Esophagus muscularis mucosa (tissue), 4 donors: ENCODE results near the gene CYGB. TPM values are rescaled to one million over a fixed set of nuclear protein-coding genes. Genes with fewer than 3 reads are reported as not detected.
A peak's percentile ranks its signal among the peaks of the same experiment; 100 is the strongest.

Source experiments
- DNase-seq: peaks from one replicate; pipeline ENCODE4 v3.0.0-alpha.2; 2017; ENCODE audit errors: extremely low spot score
- H3K27ac ChIP-seq, 4 donors: fragments of 200-600 bp; sonication (generic); replicated peaks in 1 of 4; 1 replicate in 3 of 4; 2 replicates in 1 of 4; pipeline ENCODE4 v1.5.1; 2016 to 2019; ENCODE audit warnings: mild to moderate bottlenecking in 1 of 4
- H3K27me3 ChIP-seq, 4 donors: fragments of 200-600 bp; sonication (generic); one replicate each; pipeline versions ENCODE4 v1.5.1 to v1.6.0; 2016 to 2019
- H3K36me3 ChIP-seq, 4 donors: fragments of 200-600 bp; sonication (generic); one replicate each; pipeline ENCODE4 v1.5.1; 2016 to 2019
- H3K4me1 ChIP-seq, 4 donors: fragments of 200-600 bp; sonication (generic); one replicate each; pipeline ENCODE4 v1.5.1; 2016 to 2019
- H3K4me3 ChIP-seq, 4 donors: fragments of 200-600 bp; sonication (generic); 1 replicate in 2 of 4; 2 replicates in 2 of 4; pipeline ENCODE4 v1.5.1; 2016 to 2019; ENCODE audit warnings: mild to moderate bottlenecking in 4 of 4, moderate library complexity in 1 of 4
- H3K9me3 ChIP-seq, 4 donors: fragments of 200-600 bp; sonication (generic); 1 replicate in 3 of 4; 2 replicates in 1 of 4; pipeline ENCODE4 v1.5.1; 2016 to 2019
- EP300 ChIP-seq: sonication (generic); formaldehyde crosslinking; IDR thresholded peaks from one replicate; pipeline ENCODE4 v1.6.1; 2017; ENCODE audit warnings: antibody characterized with exemption
- POLR2A ChIP-seq: fragments of 450-650 bp; IDR thresholded peaks from one replicate; pipeline ENCODE4 v1.6.1; 2017; ENCODE audit warnings: antibody characterized with exemption, moderate library complexity, mild to moderate bottlenecking, low read depth
- POLR2AphosphoS5 ChIP-seq, 2 donors: sonication (generic); formaldehyde crosslinking; IDR thresholded peaks; one replicate each; pipeline ENCODE4 v1.6.1; 2017; ENCODE audit warnings: antibody characterized with exemption in 2 of 2
- WGBS: methylation state at CpG from one replicate; pipeline ENCODE4 v1.1.5; 2018; 5-methylcytosine and 5-hydroxymethylcytosine counted together
- intact Hi-C: fragments of 100-400 bp; cut with DNase I; formaldehyde crosslinking; loops from one replicate; pipeline ENCODE4 v1.15.1; 2023
- total RNA-seq, 4 donors: library from RNA; depleted of rRNA; stranded (reverse); fragments of >200 nt; gene quantifications; one replicate each; pipeline versions ENCODE4 v1.1.0 to v1.2.1, GENCODE V29; 2016
- TF ChIP-seq, protein P1 (sequence below), 3 experiments: fragments of 200-600 bp in 2 of 3; fragments of 450-650 bp in 1 of 3; sonication (generic) in 2 of 3; IDR thresholded peaks; one replicate each; pipeline ENCODE4 v1.5.1; 2017 to 2019; ENCODE audit warnings: antibody characterized with exemption in 3 of 3, mild to moderate bottlenecking in 2 of 3, moderate library complexity in 1 of 3

Gene CYGB
- total RNA-seq, 4 donors from 2014 or later, result 10.8 to 23.5 (median 20.7) TPM

DNA sequence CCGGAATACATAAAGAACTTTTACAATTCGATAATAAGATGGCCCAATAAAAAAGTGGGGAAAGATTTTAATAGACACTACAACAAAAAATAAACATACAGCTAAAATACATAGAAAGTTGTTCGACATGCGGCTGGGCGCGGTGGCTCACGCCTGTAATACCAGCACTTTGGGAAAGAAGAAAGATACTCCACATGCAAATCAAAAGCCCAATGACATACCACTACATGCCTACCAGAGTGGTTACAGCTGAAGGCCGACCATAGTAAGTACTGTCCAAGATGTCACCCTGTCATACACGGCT is 11.7 kb upstream of the CYGB start:
- no peak overlapping the region for H3K27ac ChIP-seq
- H3K4me1 ChIP-seq, result peaks cover 29 to 43% (median 32%) of the 10 kb centered on the region in 4 donors
- intact Hi-C loops, result no loop called here
- H3K27me3 ChIP-seq, result no peaks in the 10 kb centered on the region
- DNase-seq, result no peak
- TF ChIP-seq, protein P1, sequence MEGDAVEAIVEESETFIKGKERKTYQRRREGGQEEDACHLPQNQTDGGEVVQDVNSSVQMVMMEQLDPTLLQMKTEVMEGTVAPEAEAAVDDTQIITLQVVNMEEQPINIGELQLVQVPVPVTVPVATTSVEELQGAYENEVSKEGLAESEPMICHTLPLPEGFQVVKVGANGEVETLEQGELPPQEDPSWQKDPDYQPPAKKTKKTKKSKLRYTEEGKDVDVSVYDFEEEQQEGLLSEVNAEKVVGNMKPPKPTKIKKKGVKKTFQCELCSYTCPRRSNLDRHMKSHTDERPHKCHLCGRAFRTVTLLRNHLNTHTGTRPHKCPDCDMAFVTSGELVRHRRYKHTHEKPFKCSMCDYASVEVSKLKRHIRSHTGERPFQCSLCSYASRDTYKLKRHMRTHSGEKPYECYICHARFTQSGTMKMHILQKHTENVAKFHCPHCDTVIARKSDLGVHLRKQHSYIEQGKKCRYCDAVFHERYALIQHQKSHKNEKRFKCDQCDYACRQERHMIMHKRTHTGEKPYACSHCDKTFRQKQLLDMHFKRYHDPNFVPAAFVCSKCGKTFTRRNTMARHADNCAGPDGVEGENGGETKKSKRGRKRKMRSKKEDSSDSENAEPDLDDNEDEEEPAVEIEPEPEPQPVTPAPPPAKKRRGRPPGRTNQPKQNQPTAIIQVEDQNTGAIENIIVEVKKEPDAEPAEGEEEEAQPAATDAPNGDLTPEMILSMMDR (IDR thresholded peaks at IDR 0.05), result no peak
- 84% methylated on average over 9 of the region's 9 CpGs for WGBS
- H3K4me3 ChIP-seq, result no peak overlapping the region
- no peaks in the 10 kb centered on the region for H3K9me3 ChIP-seq
- H3K36me3 ChIP-seq, result peaks cover 0 to 4% (median 0%) of the 10 kb centered on the region in 4 donors

DNA sequence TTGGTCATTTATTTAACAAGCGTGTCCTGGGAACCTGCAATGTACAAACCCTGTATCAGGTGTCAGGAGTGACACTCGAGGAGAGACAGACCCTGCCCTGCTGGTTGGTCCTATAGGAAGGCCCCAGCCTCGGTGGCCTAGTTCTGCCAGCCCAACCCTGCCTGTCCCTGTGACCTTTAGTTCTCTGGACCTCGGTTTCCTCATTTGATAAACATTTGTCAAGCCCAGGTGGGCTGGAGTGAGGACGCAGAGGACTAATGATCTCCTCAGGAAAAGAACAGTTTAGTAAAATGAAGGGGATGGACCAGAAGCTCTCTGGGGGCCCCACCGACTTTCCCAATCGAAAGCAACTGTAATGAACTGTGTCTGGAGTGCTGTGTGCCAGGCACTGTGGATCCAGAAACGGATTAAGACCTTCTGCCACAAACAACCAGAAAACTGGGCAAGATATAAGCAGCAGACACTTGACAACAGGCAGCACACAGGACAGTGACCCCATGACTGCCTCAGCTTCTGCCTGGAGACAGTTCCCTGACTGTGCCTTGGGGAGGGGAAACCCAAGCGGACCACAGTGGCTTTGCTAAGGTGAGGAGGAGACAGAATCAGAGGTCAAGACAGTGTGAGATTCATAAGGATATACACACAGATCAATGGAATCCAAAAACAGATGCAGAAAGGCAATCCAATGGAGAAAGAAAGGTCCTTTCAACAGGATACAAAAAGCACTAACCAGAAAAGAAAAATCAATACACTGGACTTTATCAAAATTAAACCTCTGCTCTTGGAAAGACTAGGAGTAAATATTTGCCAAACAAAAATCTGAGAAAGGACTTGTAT is 11.1 kb upstream of the CYGB start:
- peaks cover 0 to 4% (median 0%) of the 10 kb centered on the region in 4 donors for H3K36me3 ChIP-seq
- no peak overlapping the region for H3K4me3 ChIP-seq
- H3K27ac ChIP-seq, result no peak overlapping the region
- DNase-seq, result no peak
- peaks cover 0 to 3% (median 0%) of the 10 kb centered on the region in 4 donors for H3K27me3 ChIP-seq
- H3K4me1 ChIP-seq, result peaks cover 35 to 43% (median 38%) of the 10 kb centered on the region in 4 donors
- WGBS, result 79% methylated on average over 8 of the region's 9 CpGs
- intact Hi-C loops, result no loop called here
- TF ChIP-seq, protein P1 (IDR thresholded peaks at IDR 0.05), result no peak
- TF ChIP-seq EP300 (no peak), POLR2AphosphoS5 (IDR thresholded peaks at IDR 0.05) (no peak), POLR2A (no peak)
- no peaks in the 10 kb centered on the region for H3K9me3 ChIP-seq

- intact Hi-C loops, result no loop called here
Observed at GRCh38 chr17:76547642-76548202, 10.2 kb upstream of the CYGB start.

DNA sequence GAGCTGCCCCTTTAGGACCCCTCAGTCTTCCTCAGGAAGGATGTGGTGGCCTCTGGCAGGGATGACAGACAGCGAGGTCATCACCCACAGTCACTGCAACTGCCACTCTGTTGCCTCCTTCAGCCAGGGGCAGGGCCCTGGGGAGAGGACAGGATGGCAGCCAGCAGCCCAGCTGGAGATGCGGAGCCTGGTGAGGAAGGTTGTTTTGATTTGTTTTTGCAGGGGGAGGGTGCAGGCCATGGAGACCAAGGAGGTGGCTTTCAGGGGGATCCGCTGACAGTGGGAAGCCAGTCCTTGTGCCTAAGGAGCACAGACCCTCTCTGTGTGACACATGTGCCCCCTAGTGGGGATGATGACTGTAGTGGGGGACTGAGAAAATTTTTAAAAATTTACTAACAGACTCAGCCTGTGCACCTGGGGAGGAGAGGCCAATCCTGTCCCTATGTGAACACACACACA is 9.7 kb upstream of the CYGB start:
- DNase-seq, result no peak
- TF ChIP-seq, protein P1 (IDR thresholded peaks at IDR 0.05), result peak; percentile 63 to 69 (median 63)
- TF ChIP-seq POLR2A (no peak), EP300 (no peak), POLR2AphosphoS5 (IDR thresholded peaks at IDR 0.05) (peak in 1 of 2 donors; percentile 13)
- H3K27me3 ChIP-seq, result peaks cover 0 to 14% (median 0%) of the 10 kb centered on the region in 4 donors
- H3K36me3 ChIP-seq, result peaks cover 0 to 4% (median 0%) of the 10 kb centered on the region in 4 donors
- H3K27ac ChIP-seq, result no peak overlapping the region
- WGBS, result 41% methylated on average over 3 of the region's 3 CpGs
- intact Hi-C loops, result no loop called here
- H3K4me1 ChIP-seq, result peaks cover 35 to 49% (median 48%) of the 10 kb centered on the region in 4 donors
- H3K4me3 ChIP-seq, result no peak overlapping the region
- no peaks in the 10 kb centered on the region for H3K9me3 ChIP-seq

More at GRCh38 chr17:76547642-76548202, 10.2 kb upstream of the CYGB start:
- DNase-seq, result no peak
- Histone ChIP-seq H3K4me3 (no peak overlapping the region), H3K27ac (no peak overlapping the region), H3K36me3 (peaks cover 0 to 4% (median 0%) of the 10 kb centered on the region in 4 donors), H3K4me1 (peaks cover 35 to 48% (median 45%) of the 10 kb centered on the region in 4 donors), H3K9me3 (no peaks in the 10 kb centered on the region), H3K27me3 (peaks cover 0 to 10% (median 0%) of the 10 kb centered on the region in 4 donors)
- TF ChIP-seq POLR2AphosphoS5 (IDR thresholded peaks at IDR 0.05) (no peak), POLR2A (no peak), EP300 (no peak)
- TF ChIP-seq, protein P1 (IDR thresholded peaks at IDR 0.05), result no peak
- 73% methylated on average over 2 of the region's 2 CpGs for WGBS
